ENCODE results near the gene TMPRSS6. TPM values are rescaled to one million over a fixed set of nuclear protein-coding genes. Genes with fewer than 3 reads are reported as not detected.
A peak's percentile ranks its signal among the peaks of the same experiment; 100 is the strongest.

TMPRSS6 gene
- total and polyA plus RNA-seq, 2 of the 13 experiments (the other 11 are each of a cell fraction or from before 2014, with no cell fraction given), result 4.2 to 4.8 TPM

GRCh38 chr22:37030560-37031281 lies 78.8 kb downstream of the TMPRSS6 start (continued):
- TF ChIP-seq CTCF (CRISPR knock-in tag; IDR thresholded peaks at IDR 0.05), result peak; percentile 58
- no peak for TF ChIP-seq ZNF121 (CRISPR knock-in tag; IDR thresholded peaks at IDR 0.05)
- TF ChIP-seq IRF9 (CRISPR knock-in tag; IDR thresholded peaks at IDR 0.05; ENCODE audit: borderline replicate concordance), result no peak
- 0 out of 2 replicates have a peak, but pooled peaks have one; percentile 22 for TF ChIP-seq MYPOP (CRISPR knock-in tag; IDR thresholded peaks at IDR 0.05)
- TF ChIP-seq HMGXB4 (CRISPR knock-in tag; IDR thresholded peaks at IDR 0.05; ENCODE audit: borderline replicate concordance in 1 of 2, low read depth in 1 of 2), result 0 out of 4 replicates have a peak, but pooled peaks of 1 of the 2 experiments have one; percentile 3
- no peak for TF ChIP-seq AHR (CRISPR knock-in tag; IDR thresholded peaks at IDR 0.05)
- no peak for TF ChIP-seq ZNF468 (CRISPR knock-in tag; IDR thresholded peaks at IDR 0.05)
- no peak for TF ChIP-seq EEA1 (CRISPR knock-in tag; IDR thresholded peaks at IDR 0.05; ENCODE audit: borderline replicate concordance)
- TF ChIP-seq ZFP41 (CRISPR knock-in tag; IDR thresholded peaks at IDR 0.05; ENCODE audit: borderline replicate concordance), result no peak
- TF ChIP-seq STAG1 (CRISPR knock-in tag; IDR thresholded peaks at IDR 0.05), result peak; percentile 41; the same call in 1 of the 2 replicates
- TF ChIP-seq ZBTB8A (CRISPR knock-in tag; IDR thresholded peaks at IDR 0.05; ENCODE audit: borderline replicate concordance, low read depth), result no peak
- TF ChIP-seq KLF6 (CRISPR knock-in tag; IDR thresholded peaks at IDR 0.05), result no peak
- 0 out of 2 replicates have a peak, but pooled peaks have one; percentile 1 for TF ChIP-seq ZNF687 (CRISPR knock-in tag; IDR thresholded peaks at IDR 0.05)
- TF ChIP-seq ZNF776 (CRISPR knock-in tag; IDR thresholded peaks at IDR 0.05), result no peak
- no peak for TF ChIP-seq SIX4 (CRISPR knock-in tag; IDR thresholded peaks at IDR 0.05)
- no peak; the same call in 1 of the 2 replicates for TF ChIP-seq TBX2 (CRISPR knock-in tag; IDR thresholded peaks at IDR 0.05; ENCODE audit: borderline replicate concordance)
- no peak for TF ChIP-seq ZNF317 (CRISPR knock-in tag; IDR thresholded peaks at IDR 0.05)
- no peak for TF ChIP-seq FOXP1 (IDR thresholded peaks at IDR 0.05)
- no peak for TF ChIP-seq FOXP1 (CRISPR knock-in tag; IDR thresholded peaks at IDR 0.05)
- TF ChIP-seq RBM22 (optimal IDR thresholded peaks at IDR 0.05; ENCODE audit: low read length), result peak; percentile 90
